Erythroblast (primary cell): Measurements from ENCODE around the gene PAK1.

Source experiments
- DNase-seq, 2 experiments: peaks; one replicate each; lab custom pipeline; 2025; lab: John Stamatoyannopoulos, UW
- GATA1 ChIP-seq: IDR thresholded peaks from 2 replicates; pipeline ENCODE4 v1.6.1; 2011; ENCODE audit warnings: low read depth, mild to moderate bottlenecking, control low read depth, low read length, moderate library complexity
- POLR2A ChIP-seq: IDR thresholded peaks from 2 replicates; pipeline ENCODE4 v1.6.1; 2011; ENCODE audit warnings: mild to moderate bottlenecking, low read length

The PAK1 gene

GRCh38 chr11:77322926-77323590 is 150.8 kb downstream of the PAK1 start:
- TF ChIP-seq GATA1 (no peak), POLR2A (no peak)

DNA sequence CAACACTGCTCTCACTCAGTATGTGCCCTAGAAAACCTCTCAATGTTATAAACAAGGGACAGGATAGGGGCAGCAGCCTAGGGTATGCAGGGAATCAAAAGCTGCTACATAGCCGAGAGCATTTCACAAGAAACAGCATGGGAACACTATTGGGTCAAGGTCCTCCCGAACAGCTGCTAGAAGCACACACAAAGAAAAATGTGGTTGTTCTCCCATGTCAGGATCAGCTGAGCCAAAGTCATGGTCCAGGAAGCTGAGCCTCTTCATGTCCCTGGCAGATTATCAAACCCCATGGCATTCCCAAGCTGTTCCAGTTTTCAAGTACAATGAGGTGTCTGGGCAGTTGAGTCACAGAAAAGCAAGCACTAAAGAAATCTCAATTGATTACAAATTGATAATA is 151.4 kb downstream of the PAK1 start:
- TF ChIP-seq POLR2A (no peak), GATA1 (no peak)
- DNase-seq = no peak

More at GRCh38 chr11:77322926-77323590, 150.8 kb downstream of the PAK1 start:
- DNase-seq = no peak

DNA sequence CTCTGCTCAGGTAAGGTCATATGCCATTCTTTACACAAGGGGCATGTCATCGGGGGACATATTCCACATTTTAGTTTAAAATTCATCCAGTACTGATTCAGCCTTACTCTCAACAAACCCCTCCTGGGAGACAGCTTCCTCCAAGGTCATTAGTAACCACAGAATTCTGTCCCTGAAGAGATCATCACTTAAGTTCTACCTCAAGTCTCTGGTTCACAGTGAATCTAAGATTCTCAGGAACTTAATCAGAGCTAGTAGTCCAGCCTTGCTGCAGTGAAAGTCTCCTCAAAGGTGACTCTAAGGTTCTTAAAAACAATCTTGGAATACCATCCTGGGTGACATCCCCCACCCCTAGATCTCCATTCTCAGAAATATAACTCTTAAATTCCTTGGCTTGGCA is 153.5 kb downstream of the PAK1 start:
- TF ChIP-seq POLR2A (no peak), GATA1 (no peak)
- no peak for DNase-seq

- no peak for TF ChIP-seq POLR2A
- TF ChIP-seq GATA1 = no peak
- no peak for DNase-seq
These were observed 155.3 kb downstream of the PAK1 start for GRCh38 chr11:77318600-77318999.

DNA sequence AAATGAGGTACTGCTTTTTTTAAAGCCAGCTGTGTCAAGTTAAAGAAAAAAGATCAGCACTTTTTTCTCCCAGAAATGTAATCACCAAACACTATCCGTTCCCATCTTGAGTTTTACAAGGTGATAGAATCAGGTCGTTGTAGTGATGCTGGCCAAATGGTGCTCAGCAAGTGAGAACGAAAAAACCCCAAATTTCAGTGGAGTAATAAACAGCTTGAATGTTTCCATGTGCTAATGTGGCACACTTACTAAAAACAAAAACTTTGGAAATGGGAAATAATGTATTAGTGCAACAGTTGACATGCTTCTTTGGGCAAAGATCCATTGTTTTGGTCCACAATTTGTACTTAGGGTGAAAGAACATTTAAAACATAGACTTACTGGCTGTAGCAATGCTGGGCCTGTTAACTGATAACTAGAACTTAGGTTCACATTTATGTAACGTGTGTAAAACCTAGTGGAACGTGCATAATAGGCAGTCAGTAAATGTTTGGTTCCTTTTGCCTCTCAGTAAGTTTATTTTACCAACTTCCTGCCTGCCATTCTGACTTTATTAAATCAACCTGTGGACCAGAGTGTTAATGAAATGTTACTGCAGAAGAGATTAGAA is 157.1 kb downstream of the PAK1 start:
- TF ChIP-seq POLR2A (no peak), GATA1 (no peak)
- no peak for DNase-seq

- no peak for DNase-seq
- TF ChIP-seq GATA1 (no peak), POLR2A (no peak)
These were observed 161.8 kb downstream of the PAK1 start for GRCh38 chr11:77312107-77312506.

DNA sequence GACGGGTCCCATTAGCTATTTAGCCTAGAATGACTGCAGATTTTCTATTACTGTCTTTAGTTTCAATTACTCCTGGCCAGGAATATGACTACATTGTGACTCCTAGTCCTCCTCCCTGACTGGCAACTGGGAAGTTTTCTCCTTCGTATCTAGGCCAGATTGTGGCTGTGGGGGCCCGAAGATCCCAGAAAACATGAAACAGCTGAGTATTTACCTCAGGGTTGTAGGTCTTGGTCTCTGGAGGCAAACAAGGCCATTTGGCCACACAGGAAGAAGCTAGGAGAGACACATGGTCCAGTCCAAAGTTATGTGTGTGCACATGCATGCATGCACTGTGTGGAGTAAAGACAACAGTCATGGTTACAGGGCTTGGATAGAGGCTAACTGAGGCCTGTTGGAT is 162.2 kb downstream of the PAK1 start:
- DNase-seq = no peak
- TF ChIP-seq GATA1 (no peak), POLR2A (no peak)

DNA sequence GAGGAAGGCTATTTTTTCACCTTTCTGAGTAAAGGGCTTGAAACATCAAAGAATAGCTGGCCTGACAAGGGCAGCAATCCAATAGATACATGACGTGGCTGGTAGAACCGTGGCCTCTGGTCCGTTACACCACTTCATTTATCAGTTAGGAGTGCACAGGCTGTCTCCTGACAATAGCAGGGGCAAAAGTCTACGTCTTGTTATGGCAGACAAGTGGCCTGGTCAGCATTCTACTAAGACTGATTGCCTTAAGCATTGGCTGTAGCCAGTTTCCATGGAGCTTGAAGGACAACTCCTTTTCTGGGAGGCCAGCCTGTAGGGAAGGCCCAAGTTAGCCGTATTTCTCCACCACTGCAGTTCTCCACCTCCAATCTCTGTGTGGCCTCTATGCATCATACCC is 163.2 kb downstream of the PAK1 start:
- TF ChIP-seq GATA1 = no peak
- TF ChIP-seq POLR2A = no peak
- DNase-seq = no peak

- DNase-seq = no peak
- TF ChIP-seq GATA1 (no peak), POLR2A (no peak)
These were observed 164.4 kb downstream of the PAK1 start for GRCh38 chr11:77309401-77310085.

DNA sequence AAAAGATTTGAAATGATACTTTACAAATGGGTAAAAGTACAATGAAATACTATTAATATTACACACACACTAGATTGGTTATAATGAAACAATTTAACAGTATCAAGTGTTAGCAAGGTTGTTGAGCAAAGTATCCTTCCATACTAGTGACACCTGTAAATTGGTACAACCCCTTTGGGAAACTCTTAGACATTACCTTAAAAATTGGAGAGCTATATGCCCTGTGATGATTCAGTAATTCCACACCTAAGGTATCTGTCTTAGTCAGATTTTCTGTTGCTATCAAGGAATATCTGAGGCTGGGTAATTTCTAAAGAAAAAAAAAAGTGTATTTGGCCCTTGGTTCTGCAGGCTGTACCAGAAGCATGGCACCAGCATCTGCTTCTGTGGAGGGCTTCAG is 165.1 kb downstream of the PAK1 start:
- no peak for DNase-seq
- no peak for TF ChIP-seq GATA1
- no peak for TF ChIP-seq POLR2A

GRCh38 chr11:77303328-77303727 is 170.6 kb downstream of the PAK1 start:
- no peak for DNase-seq
- TF ChIP-seq GATA1 (no peak), POLR2A (no peak)

- TF ChIP-seq GATA1 = no peak
- TF ChIP-seq POLR2A = no peak
- peak; percentile 26 to 38 for DNase-seq
These were observed 171.1 kb downstream of the PAK1 start for GRCh38 chr11:77302752-77303151.

DNA sequence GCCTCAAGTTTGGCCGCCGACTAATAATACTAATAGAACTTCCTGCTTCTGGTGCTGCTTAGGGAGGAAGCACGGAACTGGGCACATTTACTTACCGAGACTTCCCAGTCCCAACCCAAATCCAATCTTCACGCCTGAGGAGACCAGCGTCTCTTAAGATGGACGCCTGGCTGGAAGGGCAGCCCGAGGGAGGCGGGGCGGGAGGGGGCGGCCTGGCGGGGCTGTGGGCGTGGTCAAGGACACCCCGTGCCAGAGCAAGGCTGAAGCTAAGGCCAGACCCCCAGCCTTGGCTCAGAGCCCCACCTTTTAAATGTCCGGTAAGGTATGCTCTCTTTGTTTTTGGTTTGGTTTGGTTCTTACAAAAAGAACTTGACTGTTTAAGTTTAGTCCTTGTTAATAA is 172.4 kb downstream of the PAK1 start, which contains the start of gene GDPD4:
Gene GDPD4, minus strand, starts transcription at position 177 of the 400 bp plus-strand sequence. CDS start 16,549 bp downstream, outside the sequence.
- no peak for DNase-seq
- no peak for TF ChIP-seq GATA1
- no peak for TF ChIP-seq POLR2A

- TF ChIP-seq POLR2A = no peak
- no peak for TF ChIP-seq GATA1
- no peak for DNase-seq
These were observed 173.2 kb downstream of the PAK1 start for GRCh38 chr11:77300695-77301094.

DNA sequence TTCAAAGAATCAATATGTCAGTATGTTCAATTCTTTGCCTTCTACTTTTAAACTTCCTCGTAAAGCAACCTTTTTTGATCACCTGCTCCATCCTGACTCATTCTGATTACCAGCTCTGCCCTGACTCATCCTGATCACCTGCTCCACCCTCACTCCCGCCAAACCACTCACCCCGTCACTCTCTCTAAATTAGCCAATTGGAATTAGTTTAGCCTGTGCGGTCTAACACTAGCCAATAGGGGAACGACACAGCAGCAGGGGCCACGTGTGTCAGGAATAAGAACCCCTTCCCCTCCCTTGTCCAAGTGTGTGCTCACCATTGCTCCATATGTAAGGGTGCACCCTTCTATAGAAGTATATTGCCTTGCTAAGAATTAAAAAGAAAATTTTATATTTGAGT is 173.9 kb downstream of the PAK1 start:
- peak; percentile 39 to 76 for DNase-seq
